HG03064 (cell line): ENCODE results near the gene HECA.
"Not testable (repeated sequence)": the region's sequence is repeated elsewhere in the genome, so short reads cannot be mapped to it uniquely, and the experiment has no call there.

Experiments used
- ATAC-seq: cut with Tn5 transposase; IDR thresholded peaks from one replicate; pipeline ENCODE4 v1.9.1; 2021; ENCODE audit warnings: low read depth; ENCODE audit not compliant: unreplicated experiment

Gene HECA

GRCh38 chr6:139201378-139201777, 66.5 kb downstream of the HECA start:
- no peak for ATAC-seq

- no peak for ATAC-seq
Observed at GRCh38 chr6:139204978-139205377, 70.1 kb downstream of the HECA start.

GRCh38 chr6:139205843-139206242, 71.0 kb downstream of the HECA start:
- ATAC-seq: no peak

GRCh38 chr6:139210766-139211165, 75.9 kb downstream of the HECA start:
- not testable (repeated sequence) for ATAC-seq

GRCh38 chr6:139212460-139212859, 77.6 kb downstream of the HECA start:
- not testable (repeated sequence) for ATAC-seq

GRCh38 chr6:139219271-139219729, 84.4 kb downstream of the HECA start:
- ATAC-seq: peak; percentile 100

GRCh38 chr6:139219746-139220145, 84.9 kb downstream of the HECA start:
- no peak for ATAC-seq

- not testable (repeated sequence) for ATAC-seq
Observed at GRCh38 chr6:139228387-139228786, 93.5 kb downstream of the HECA start.
